Measurements from ENCODE around the gene MACF1. TPM values are rescaled to one million over a fixed set of nuclear protein-coding genes. Genes with fewer than 3 reads are reported as not detected.
"Not testable (repeated sequence)": the region's sequence is repeated elsewhere in the genome, so short reads cannot be mapped to it uniquely, and the experiment has no call there.

The MACF1 gene
- total RNA-seq, 5 donors from 2014 or later (not counting 1 experiment from before 2014, with no cell fraction given): 232 to 596 (median 258) TPM

DNA sequence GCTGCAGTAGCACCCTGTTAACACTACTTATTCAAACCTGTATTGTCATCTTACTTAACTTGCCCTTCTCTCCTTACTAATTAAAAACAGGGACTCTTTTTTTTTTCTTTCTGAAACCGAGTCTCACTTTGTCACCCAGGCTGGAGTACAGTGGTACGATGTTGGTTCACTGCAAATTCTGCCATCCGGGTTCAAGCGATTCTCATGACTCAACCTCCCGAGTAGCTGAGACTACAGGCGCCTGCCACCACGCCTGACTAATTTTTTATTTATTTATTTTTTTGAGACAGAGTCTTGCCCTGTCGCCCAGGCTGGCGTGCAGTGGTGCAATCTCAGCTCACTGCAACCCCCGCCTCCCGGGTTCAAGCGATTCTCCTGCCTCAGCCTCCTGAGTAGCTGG is 3.9 kb downstream of the MACF1 start:
- 94% methylated on average over 4 of the region's 12 CpGs for WGBS (ENCODE audit: insufficient coverage)
- ATAC-seq (replicated peaks in 1 of 4); H3K9me3 Mint-ChIP-seq: not testable (repeated sequence)

DNA sequence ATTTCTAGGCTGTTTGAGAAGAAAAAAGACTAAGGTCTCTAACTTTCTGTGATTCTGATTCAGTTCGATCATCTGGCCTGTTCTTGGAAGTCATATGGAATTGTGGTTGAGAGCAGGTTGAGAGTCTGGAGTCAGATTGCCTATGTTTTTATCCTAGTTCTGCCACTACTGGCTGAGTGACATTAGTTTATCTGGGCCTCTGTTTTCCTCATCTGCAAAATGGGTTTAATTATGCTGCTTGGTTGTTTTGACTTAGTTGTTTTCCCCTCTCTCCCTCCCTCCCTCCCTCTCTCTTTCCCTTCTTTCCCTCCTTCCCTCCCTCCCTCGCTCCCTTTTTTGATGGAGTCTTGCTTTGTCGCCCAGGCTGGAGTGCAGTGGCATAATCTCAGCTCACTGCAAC is 6.2 kb downstream of the MACF1 start:
- H3K4me1 ChIP-seq (ENCODE audit: control insufficient read depth in 1 of 2, extremely low read depth in 1 of 2, insufficient read depth in 2 of 2, low read length in 2 of 2): peaks cover 13 to 21% of the 10 kb centered on the region in 2 experiments
- no peaks in the 10 kb centered on the region for H3K9me3 ChIP-seq
- DNase-seq (no peak), ATAC-seq (replicated peaks in 1 of 4) (no peak)
- no peak overlapping the region for H3K4me3 ChIP-seq (ENCODE audit: control insufficient read depth in 1 of 2, extremely low read depth in 1 of 2, low read length in 1 of 2)
- no peaks in the 10 kb centered on the region for H3K27me3 ChIP-seq (replicated peaks in 1 of 2; ENCODE audit: control insufficient read depth in 2 of 2, extremely low read depth in 1 of 2, insufficient read depth in 2 of 2, low read length in 1 of 2)
- CTCF ChIA-PET: interaction anchor here (0.6 to 2.6 kb wide), 2 partner anchors 19 to 49 kb away, joined by 3 to 15 read pairs; no protein-coding TSS in a partner anchor
- H3K27ac Mint-ChIP-seq: peak overlapping the region in 1 of 2 donors; percentile 55
- H3K4me1 Mint-ChIP-seq: peaks cover 43 to 54% (median 53%) of the 10 kb centered on the region in 3 donors
- peaks cover 9% of the 10 kb centered on the region for H3K36me3 Mint-ChIP-seq
- no peak overlapping the region for H3K4me3 Mint-ChIP-seq
- WGBS (ENCODE audit: insufficient coverage): no CpG with 5 or more reads among the region's 3 CpGs
- no peaks in the 10 kb centered on the region for H3K27me3 Mint-ChIP-seq
- H3K36me3 ChIP-seq (ENCODE audit: control insufficient read depth in 2 of 2, extremely low read depth in 1 of 2, insufficient read depth in 1 of 2, low read length in 1 of 2): no peaks in the 10 kb centered on the region
- H3K9me3 Mint-ChIP-seq: no peaks in the 10 kb centered on the region
- no peak overlapping the region for H3K27ac ChIP-seq (ENCODE audit: low read length)
- POLR2A ChIA-PET: interaction anchor here in 1 of 2 donors (0.7 kb wide), 1 partner anchor 37 kb away, joined by 6 read pairs; no protein-coding TSS in a partner anchor

More for the DNA sequence above, 3.9 kb downstream of the MACF1 start:
- CTCF ChIA-PET: interaction anchor here in 1 of 2 donors (0.7 to 2.6 kb wide), 3 partner anchors 16 to 51 kb away, joined by 5 to 15 read pairs (median 5); no protein-coding TSS in a partner anchor
- Mint-ChIP-seq H3K4me3 (peak overlapping the region in 1 of 3 donors; percentile 6), H3K27ac (peak overlapping the region; percentile 29 to 66), H3K4me1 (peaks cover 43 to 53% (median 51%) of the 10 kb centered on the region in 3 donors)
- not testable (repeated sequence) for H3K27me3 ChIP-seq (replicated peaks in 1 of 2; ENCODE audit: control insufficient read depth in 2 of 2, extremely low read depth in 1 of 2, insufficient read depth in 2 of 2, low read length in 1 of 2); H3K27ac ChIP-seq (ENCODE audit: low read length); H3K27me3 Mint-ChIP-seq; H3K36me3 ChIP-seq (ENCODE audit: control insufficient read depth in 2 of 2, extremely low read depth in 1 of 2, insufficient read depth in 1 of 2, low read length in 1 of 2); H3K4me3 ChIP-seq (ENCODE audit: control insufficient read depth in 1 of 2, extremely low read depth in 1 of 2, low read length in 1 of 2); H3K9me3 ChIP-seq; DNase-seq; H3K36me3 Mint-ChIP-seq
- POLR2A ChIA-PET: interaction anchor here (0.6 to 0.7 kb wide), 3 partner anchors 84 to 990 kb away, joined by 6 to 10 read pairs (median 6); no protein-coding TSS in a partner anchor
- H3K4me1 ChIP-seq (ENCODE audit: control insufficient read depth in 1 of 2, extremely low read depth in 1 of 2, insufficient read depth in 2 of 2, low read length in 2 of 2): peaks cover 16 to 25% of the 10 kb centered on the region in 2 experiments

GRCh38 chr1:39212499-39212898 is 8.0 kb downstream of the MACF1 start:
- POLR2A ChIA-PET: no interaction called here

GRCh38 chr1:39213511-39214002 is 9.1 kb downstream of the MACF1 start:
- ATAC-seq (replicated peaks in 1 of 4) (no peak), DNase-seq (no peak)
- no peak overlapping the region for H3K4me3 Mint-ChIP-seq
- H3K36me3 Mint-ChIP-seq: peaks cover 5% of the 10 kb centered on the region
- ChIA-PET POLR2A (interaction anchor here in 1 of 2 donors (2.2 kb wide), 1 partner anchor 8 kb away, joined by 7 read pairs; no protein-coding TSS in a partner anchor), CTCF (interaction anchor here (1.6 to 7.1 kb wide), 3 partner anchors 9 to 22 kb away, joined by 4 to 71 read pairs (median 8); partner anchors contain the start of gene MACF1 (in 1 of the 2))
- no peaks in the 10 kb centered on the region for H3K9me3 Mint-ChIP-seq
- Histone ChIP-seq H3K4me3 (ENCODE audit: control insufficient read depth in 1 of 2, extremely low read depth in 1 of 2, low read length in 1 of 2) (no peak overlapping the region), H3K27ac (ENCODE audit: low read length) (peak overlapping the region; percentile 4), H3K9me3 (no peaks in the 10 kb centered on the region), H3K4me1 (ENCODE audit: control insufficient read depth in 1 of 2, extremely low read depth in 1 of 2, insufficient read depth in 2 of 2, low read length in 2 of 2) (peaks cover 8 to 28% of the 10 kb centered on the region in 2 experiments), H3K27me3 (replicated peaks in 1 of 2; ENCODE audit: control insufficient read depth in 2 of 2, extremely low read depth in 1 of 2, insufficient read depth in 2 of 2, low read length in 1 of 2) (no peaks in the 10 kb centered on the region), H3K36me3 (ENCODE audit: control insufficient read depth in 2 of 2, extremely low read depth in 1 of 2, insufficient read depth in 1 of 2, low read length in 1 of 2) (no peaks in the 10 kb centered on the region)
- H3K4me1 Mint-ChIP-seq: peaks cover 41 to 55% (median 51%) of the 10 kb centered on the region in 3 donors
- 92% methylated on average over 6 of the region's 7 CpGs for WGBS (ENCODE audit: insufficient coverage)
- no peaks in the 10 kb centered on the region for H3K27me3 Mint-ChIP-seq
- peak overlapping the region; percentile 95 for H3K27ac Mint-ChIP-seq

More at GRCh38 chr1:39212499-39212898, 8.0 kb downstream of the MACF1 start:
- Mint-ChIP-seq H3K9me3 (no peaks in the 10 kb centered on the region), H3K27me3 (no peaks in the 10 kb centered on the region), H3K4me1 (peaks cover 41 to 52% (median 49%) of the 10 kb centered on the region in 3 donors), H3K36me3 (peaks cover 9% of the 10 kb centered on the region), H3K4me3 (no peak overlapping the region), H3K27ac (peak overlapping the region; percentile 41 to 63)
- CTCF ChIA-PET: interaction anchor here in 1 of 2 donors (1.4 to 7.1 kb wide), 2 partner anchors 20 to 21 kb away, joined by 3 to 71 read pairs; no protein-coding TSS in a partner anchor
- Histone ChIP-seq H3K4me1 (ENCODE audit: control insufficient read depth in 1 of 2, extremely low read depth in 1 of 2, insufficient read depth in 2 of 2, low read length in 2 of 2) (peaks cover 8 to 21% of the 10 kb centered on the region in 2 experiments), H3K4me3 (ENCODE audit: control insufficient read depth in 1 of 2, extremely low read depth in 1 of 2, low read length in 1 of 2) (no peak overlapping the region), H3K27me3 (replicated peaks in 1 of 2; ENCODE audit: control insufficient read depth in 2 of 2, extremely low read depth in 1 of 2, insufficient read depth in 2 of 2, low read length in 1 of 2) (no peaks in the 10 kb centered on the region), H3K36me3 (ENCODE audit: control insufficient read depth in 2 of 2, extremely low read depth in 1 of 2, insufficient read depth in 1 of 2, low read length in 1 of 2) (no peaks in the 10 kb centered on the region), H3K27ac (ENCODE audit: low read length) (no peak overlapping the region), H3K9me3 (no peaks in the 10 kb centered on the region)
- ATAC-seq (replicated peaks in 1 of 4) (no peak), DNase-seq (no peak)
- no CpG with 5 or more reads among the region's 8 CpGs for WGBS (ENCODE audit: insufficient coverage)

- H3K27me3 Mint-ChIP-seq: no peaks in the 10 kb centered on the region
- H3K27ac Mint-ChIP-seq: peak overlapping the region; percentile 95
Observed at GRCh38 chr1:39214021-39214713, 9.7 kb downstream of the MACF1 start.

DNA sequence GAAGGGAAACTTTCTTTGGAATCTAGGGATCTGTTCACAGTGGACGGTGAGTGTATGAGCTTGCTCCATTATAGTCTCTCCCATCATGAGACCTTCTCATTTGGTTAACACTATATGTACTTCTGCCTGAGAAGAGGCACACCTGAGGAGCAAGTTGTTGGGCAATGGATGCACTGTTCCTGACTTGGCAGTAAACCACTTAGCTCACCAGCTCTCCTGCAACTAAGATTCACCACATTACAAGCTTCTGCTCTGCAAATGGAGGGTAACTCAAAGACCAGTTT is 10.2 kb downstream of the MACF1 start:
- H3K27ac Mint-ChIP-seq: peak overlapping the region; percentile 95
- peak overlapping the region; percentile 67 to 75 for H3K4me3 ChIP-seq (ENCODE audit: control insufficient read depth in 1 of 2, extremely low read depth in 1 of 2, low read length in 1 of 2)
- peaks cover 0 to 3% of the 10 kb centered on the region in 2 donors for H3K36me3 ChIP-seq (ENCODE audit: control insufficient read depth in 2 of 2, extremely low read depth in 1 of 2, insufficient read depth in 1 of 2, low read length in 1 of 2)
- ATAC-seq (replicated peaks in 1 of 4) (peak in 2 of 4 experiments; percentile 4 to 25), DNase-seq (no peak)
- peaks cover 6 to 35% of the 10 kb centered on the region in 2 experiments for H3K4me1 ChIP-seq (ENCODE audit: control insufficient read depth in 1 of 2, extremely low read depth in 1 of 2, insufficient read depth in 2 of 2, low read length in 2 of 2)
- no peaks in the 10 kb centered on the region for H3K9me3 ChIP-seq
- peak overlapping the region; percentile 84 to 93 (median 90) for H3K4me3 Mint-ChIP-seq
- ChIA-PET CTCF (interaction anchor here (0.8 to 7.1 kb wide), 7 partner anchors 8 to 227 kb away, joined by 3 to 71 read pairs (median 8); no protein-coding TSS in a partner anchor), POLR2A (interaction anchor here in 1 of 2 donors (0.7 to 2.2 kb wide), 4 partner anchors 9 to 30 kb away, joined by 3 to 7 read pairs (median 5); no protein-coding TSS in a partner anchor)
- no CpG with 5 or more reads among the region's 1 CpG for WGBS (ENCODE audit: insufficient coverage)
- peaks cover 10% of the 10 kb centered on the region for H3K36me3 Mint-ChIP-seq
- peak overlapping the region; percentile 72 for H3K27ac ChIP-seq (ENCODE audit: low read length)
- peaks cover 52 to 60% (median 57%) of the 10 kb centered on the region in 3 donors for H3K4me1 Mint-ChIP-seq
- H3K27me3 ChIP-seq (replicated peaks in 1 of 2; ENCODE audit: control insufficient read depth in 2 of 2, extremely low read depth in 1 of 2, insufficient read depth in 2 of 2, low read length in 1 of 2): no peaks in the 10 kb centered on the region
- H3K27me3 Mint-ChIP-seq: no peaks in the 10 kb centered on the region
- no peaks in the 10 kb centered on the region for H3K9me3 Mint-ChIP-seq

More at GRCh38 chr1:39214021-39214713, 9.7 kb downstream of the MACF1 start:
- Mint-ChIP-seq H3K9me3 (no peaks in the 10 kb centered on the region), H3K4me1 (peaks cover 47 to 60% (median 57%) of the 10 kb centered on the region in 3 donors), H3K36me3 (peaks cover 7% of the 10 kb centered on the region), H3K4me3 (peak overlapping the region; percentile 52 to 93 (median 84))
- peaks cover 8 to 33% of the 10 kb centered on the region in 2 experiments for H3K4me1 ChIP-seq (ENCODE audit: control insufficient read depth in 1 of 2, extremely low read depth in 1 of 2, insufficient read depth in 2 of 2, low read length in 2 of 2)
- POLR2A ChIA-PET: interaction anchor here in 1 of 2 donors (1.0 to 2.2 kb wide), 3 partner anchors 9 to 30 kb away, joined by 3 to 7 read pairs (median 7); no protein-coding TSS in a partner anchor
- peaks cover 0 to 3% of the 10 kb centered on the region in 2 donors for H3K36me3 ChIP-seq (ENCODE audit: control insufficient read depth in 2 of 2, extremely low read depth in 1 of 2, insufficient read depth in 1 of 2, low read length in 1 of 2)
- no peaks in the 10 kb centered on the region for H3K27me3 ChIP-seq (replicated peaks in 1 of 2; ENCODE audit: control insufficient read depth in 2 of 2, extremely low read depth in 1 of 2, insufficient read depth in 2 of 2, low read length in 1 of 2)
- WGBS (ENCODE audit: insufficient coverage): 91% methylated on average over 4 of the region's 7 CpGs
- CTCF ChIA-PET: interaction anchor here (1.1 to 7.1 kb wide), 7 partner anchors 9 to 227 kb away, joined by 4 to 71 read pairs (median 8); partner anchors contain the start of gene MACF1 (in 1 of the 2)
- H3K27ac ChIP-seq (ENCODE audit: low read length): peak overlapping the region; percentile 72
- no peak for ATAC-seq (replicated peaks in 1 of 4)
- no peak for DNase-seq
- H3K9me3 ChIP-seq: no peaks in the 10 kb centered on the region
- no peak overlapping the region for H3K4me3 ChIP-seq (ENCODE audit: control insufficient read depth in 1 of 2, extremely low read depth in 1 of 2, low read length in 1 of 2)
